Measurements from ENCODE around the gene C5orf46. TPM values are rescaled to one million over a fixed set of nuclear protein-coding genes. Genes with fewer than 3 reads are reported as not detected.

C5orf46 gene
- total and polyA plus RNA-seq, 4 donors = not detected

- Histone ChIP-seq H3K9ac (ENCODE audit: low read depth in 1 of 2, low read length in 2 of 2) (no peak overlapping the region), H3K36me3 (ENCODE audit: control insufficient read depth in 4 of 4, insufficient read depth in 3 of 4, low read depth in 1 of 4, low read length in 3 of 4) (no peaks in the 10 kb centered on the region), H3K27ac (ENCODE audit: low read depth in 1 of 2, low read length in 2 of 2) (no peak overlapping the region), H3K4me3 (ENCODE audit: low read depth in 1 of 3, low read length in 3 of 3) (no peak overlapping the region), H3K4me1 (ENCODE audit: control insufficient read depth in 4 of 4, insufficient read depth in 4 of 4, low read length in 3 of 4) (no peaks in the 10 kb centered on the region), H3K27me3 (ENCODE audit: control insufficient read depth in 4 of 4, insufficient read depth in 4 of 4, low read length in 3 of 4) (no peaks in the 10 kb centered on the region), H3K9me3 (ENCODE audit: control insufficient read depth in 4 of 4, low read length in 3 of 4) (no peaks in the 10 kb centered on the region)
- WGBS = 77% methylated on average over 12 of the region's 12 CpGs
- no peak for DNase-seq (ENCODE audit: low spot score)
- TF ChIP-seq JUND (IDR thresholded peaks at IDR 0.05) (no peak), RXRA (IDR thresholded peaks at IDR 0.05) (peak in 1 of 2 donors; percentile 25)
These were observed 4.7 kb downstream of the C5orf46 start for GRCh38 chr5:147901599-147902039.

DNA sequence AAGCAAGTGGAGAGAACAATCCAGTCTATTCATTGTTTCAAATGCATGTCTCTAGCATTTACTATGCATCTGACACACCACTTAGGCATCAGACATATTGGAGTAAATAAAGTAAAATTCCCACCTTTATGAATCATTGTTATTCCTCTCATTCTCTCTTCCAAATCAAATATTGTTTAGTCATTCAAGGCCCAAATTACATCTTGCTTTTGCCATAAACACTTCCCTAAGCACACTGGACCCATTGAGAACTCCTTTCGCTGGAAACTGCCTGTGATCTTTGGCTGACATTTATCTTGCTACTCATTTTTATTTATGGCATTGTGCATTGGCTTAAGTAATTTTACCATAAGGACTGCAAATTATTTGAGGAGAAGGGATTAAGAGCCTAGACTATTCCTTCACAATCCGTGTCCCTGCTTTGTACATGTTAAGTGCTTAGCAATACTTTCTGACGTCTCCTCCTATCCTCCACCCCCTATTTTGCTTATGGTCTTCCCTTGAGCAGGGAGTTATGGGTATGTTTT, 7.4 kb downstream of the C5orf46 start:
- no peak overlapping the region for H3K27ac ChIP-seq (ENCODE audit: low read depth in 1 of 2, low read length in 2 of 2)
- H3K27me3 ChIP-seq (ENCODE audit: control insufficient read depth in 4 of 4, insufficient read depth in 4 of 4, low read length in 3 of 4) = no peaks in the 10 kb centered on the region
- no peak for DNase-seq (ENCODE audit: low spot score)
- no peaks in the 10 kb centered on the region for H3K4me1 ChIP-seq (ENCODE audit: control insufficient read depth in 4 of 4, insufficient read depth in 4 of 4, low read length in 3 of 4)
- TF ChIP-seq FOXA2 (IDR thresholded peaks at IDR 0.05) (no peak), FOXA1 (IDR thresholded peaks at IDR 0.05) (no peak), NR2F2 (IDR thresholded peaks at IDR 0.05) (no peak), TAF1 (conservative IDR thresholded peaks at IDR 0.05) (no peak), HNF4A (conservative IDR thresholded peaks at IDR 0.05) (no peak), EGR1 (IDR thresholded peaks at IDR 0.05; ENCODE audit: low read depth in 2 of 2) (no peak), YY1 (IDR thresholded peaks at IDR 0.05) (no peak), JUND (IDR thresholded peaks at IDR 0.05) (no peak), GABPA (IDR thresholded peaks at IDR 0.05 in 1 of 2, conservative IDR thresholded peaks at IDR 0.05 in 1 of 2) (no peak), ATF3 (IDR thresholded peaks at IDR 0.05) (no peak), RAD21 (IDR thresholded peaks at IDR 0.05) (no peak), REST (IDR thresholded peaks at IDR 0.05) (no peak), SP1 (IDR thresholded peaks at IDR 0.05) (no peak), RXRA (IDR thresholded peaks at IDR 0.05) (no peak), MAX (IDR thresholded peaks at IDR 0.05) (no peak), HNF4G (IDR thresholded peaks at IDR 0.05) (no peak)
- TF ChIP-seq, protein P1, sequence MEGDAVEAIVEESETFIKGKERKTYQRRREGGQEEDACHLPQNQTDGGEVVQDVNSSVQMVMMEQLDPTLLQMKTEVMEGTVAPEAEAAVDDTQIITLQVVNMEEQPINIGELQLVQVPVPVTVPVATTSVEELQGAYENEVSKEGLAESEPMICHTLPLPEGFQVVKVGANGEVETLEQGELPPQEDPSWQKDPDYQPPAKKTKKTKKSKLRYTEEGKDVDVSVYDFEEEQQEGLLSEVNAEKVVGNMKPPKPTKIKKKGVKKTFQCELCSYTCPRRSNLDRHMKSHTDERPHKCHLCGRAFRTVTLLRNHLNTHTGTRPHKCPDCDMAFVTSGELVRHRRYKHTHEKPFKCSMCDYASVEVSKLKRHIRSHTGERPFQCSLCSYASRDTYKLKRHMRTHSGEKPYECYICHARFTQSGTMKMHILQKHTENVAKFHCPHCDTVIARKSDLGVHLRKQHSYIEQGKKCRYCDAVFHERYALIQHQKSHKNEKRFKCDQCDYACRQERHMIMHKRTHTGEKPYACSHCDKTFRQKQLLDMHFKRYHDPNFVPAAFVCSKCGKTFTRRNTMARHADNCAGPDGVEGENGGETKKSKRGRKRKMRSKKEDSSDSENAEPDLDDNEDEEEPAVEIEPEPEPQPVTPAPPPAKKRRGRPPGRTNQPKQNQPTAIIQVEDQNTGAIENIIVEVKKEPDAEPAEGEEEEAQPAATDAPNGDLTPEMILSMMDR (IDR thresholded peaks at IDR 0.05; ENCODE audit: low read depth, low read length, missing input control) = no peak
- TF ChIP-seq, protein P2, sequence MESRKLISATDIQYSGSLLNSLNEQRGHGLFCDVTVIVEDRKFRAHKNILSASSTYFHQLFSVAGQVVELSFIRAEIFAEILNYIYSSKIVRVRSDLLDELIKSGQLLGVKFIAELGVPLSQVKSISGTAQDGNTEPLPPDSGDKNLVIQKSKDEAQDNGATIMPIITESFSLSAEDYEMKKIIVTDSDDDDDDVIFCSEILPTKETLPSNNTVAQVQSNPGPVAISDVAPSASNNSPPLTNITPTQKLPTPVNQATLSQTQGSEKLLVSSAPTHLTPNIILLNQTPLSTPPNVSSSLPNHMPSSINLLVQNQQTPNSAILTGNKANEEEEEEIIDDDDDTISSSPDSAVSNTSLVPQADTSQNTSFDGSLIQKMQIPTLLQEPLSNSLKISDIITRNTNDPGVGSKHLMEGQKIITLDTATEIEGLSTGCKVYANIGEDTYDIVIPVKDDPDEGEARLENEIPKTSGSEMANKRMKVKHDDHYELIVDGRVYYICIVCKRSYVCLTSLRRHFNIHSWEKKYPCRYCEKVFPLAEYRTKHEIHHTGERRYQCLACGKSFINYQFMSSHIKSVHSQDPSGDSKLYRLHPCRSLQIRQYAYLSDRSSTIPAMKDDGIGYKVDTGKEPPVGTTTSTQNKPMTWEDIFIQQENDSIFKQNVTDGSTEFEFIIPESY (IDR thresholded peaks at IDR 0.05) = no peak
- no peak overlapping the region for H3K4me3 ChIP-seq (ENCODE audit: low read depth in 1 of 3, low read length in 3 of 3)
- no peaks in the 10 kb centered on the region for H3K9me3 ChIP-seq (ENCODE audit: control insufficient read depth in 4 of 4, low read length in 3 of 4)
- H3K36me3 ChIP-seq (ENCODE audit: control insufficient read depth in 4 of 4, insufficient read depth in 3 of 4, low read depth in 1 of 4, low read length in 3 of 4) = no peaks in the 10 kb centered on the region
- WGBS = 91% methylated on average over 3 of the region's 3 CpGs
- H3K9ac ChIP-seq (ENCODE audit: low read depth in 1 of 2, low read length in 2 of 2) = no peak overlapping the region

Data from liver (tissue), 9 donors.